Tibial nerve (tissue), 4 donors: ENCODE data around the gene POLR3F.

Experiments
- EP300 ChIP-seq, 2 donors: sonication (generic); formaldehyde crosslinking; IDR thresholded peaks; one replicate each; pipeline ENCODE4 v1.6.1; 2017; ENCODE audit warnings: antibody characterized with exemption in 2 of 2, mild to moderate bottlenecking in 1 of 2
- TF ChIP-seq, protein P1 (sequence below), 5 experiments: fragments of 200-600 bp in 3 of 5; fragments of 450-650 bp in 2 of 5; sonication (generic) in 3 of 5; IDR thresholded peaks; one replicate each; pipeline ENCODE4 v1.5.1; 2016 to 2019; ENCODE audit warnings: antibody characterized with exemption in 5 of 5, mild to moderate bottlenecking in 3 of 5, moderate library complexity in 2 of 5

DNA sequence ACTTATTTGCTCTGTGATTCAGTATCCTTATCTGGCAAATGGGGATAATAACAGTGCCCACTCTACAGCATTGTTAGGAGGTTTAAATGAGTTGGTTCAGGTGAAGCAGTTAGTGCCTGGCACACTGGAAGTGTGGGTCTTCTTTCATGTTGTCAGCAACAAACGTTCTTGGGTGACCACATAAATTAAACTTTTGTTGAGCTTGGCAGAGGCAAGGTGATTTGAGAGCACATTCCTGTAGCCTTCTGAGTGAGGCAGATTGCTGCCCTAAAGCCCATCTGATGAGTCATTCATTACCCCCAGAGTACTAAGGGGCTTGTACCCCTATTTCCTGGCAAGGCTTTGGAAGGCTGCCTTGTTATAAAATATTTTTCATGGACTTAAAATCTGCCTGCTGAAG lies 66.3 kb downstream of the POLR3F start:
- TF ChIP-seq, protein P1, sequence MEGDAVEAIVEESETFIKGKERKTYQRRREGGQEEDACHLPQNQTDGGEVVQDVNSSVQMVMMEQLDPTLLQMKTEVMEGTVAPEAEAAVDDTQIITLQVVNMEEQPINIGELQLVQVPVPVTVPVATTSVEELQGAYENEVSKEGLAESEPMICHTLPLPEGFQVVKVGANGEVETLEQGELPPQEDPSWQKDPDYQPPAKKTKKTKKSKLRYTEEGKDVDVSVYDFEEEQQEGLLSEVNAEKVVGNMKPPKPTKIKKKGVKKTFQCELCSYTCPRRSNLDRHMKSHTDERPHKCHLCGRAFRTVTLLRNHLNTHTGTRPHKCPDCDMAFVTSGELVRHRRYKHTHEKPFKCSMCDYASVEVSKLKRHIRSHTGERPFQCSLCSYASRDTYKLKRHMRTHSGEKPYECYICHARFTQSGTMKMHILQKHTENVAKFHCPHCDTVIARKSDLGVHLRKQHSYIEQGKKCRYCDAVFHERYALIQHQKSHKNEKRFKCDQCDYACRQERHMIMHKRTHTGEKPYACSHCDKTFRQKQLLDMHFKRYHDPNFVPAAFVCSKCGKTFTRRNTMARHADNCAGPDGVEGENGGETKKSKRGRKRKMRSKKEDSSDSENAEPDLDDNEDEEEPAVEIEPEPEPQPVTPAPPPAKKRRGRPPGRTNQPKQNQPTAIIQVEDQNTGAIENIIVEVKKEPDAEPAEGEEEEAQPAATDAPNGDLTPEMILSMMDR (IDR thresholded peaks at IDR 0.05): no peak
- TF ChIP-seq EP300 (IDR thresholded peaks at IDR 0.05): no peak
